Measurements from ENCODE around the gene GRIK1.

GRIK1 gene

GRCh38 chr21:29650523-29651022, 289.2 kb downstream of the GRIK1 start:
- no peak overlapping the region for H3K27ac Mint-ChIP-seq
- peaks cover 17% of the 10 kb centered on the region for H3K9me3 Mint-ChIP-seq
- no peaks in the 10 kb centered on the region for H3K4me1 Mint-ChIP-seq
- no peak for DNase-seq (ENCODE audit: low spot score in 2 of 2)
- no peak overlapping the region for H3K4me3 Mint-ChIP-seq
- no peak for ATAC-seq
- no peaks in the 10 kb centered on the region for H3K36me3 Mint-ChIP-seq

GRCh38 chr21:29649406-29649814, 290.4 kb downstream of the GRIK1 start:
- no peak for DNase-seq (ENCODE audit: low spot score in 2 of 2)
- H3K9me3 Mint-ChIP-seq, result peaks cover 12% of the 10 kb centered on the region
- H3K36me3 Mint-ChIP-seq, result no peaks in the 10 kb centered on the region
- H3K4me3 Mint-ChIP-seq, result no peak overlapping the region
- no peak for ATAC-seq
- H3K27ac Mint-ChIP-seq, result no peak overlapping the region
- no peaks in the 10 kb centered on the region for H3K4me1 Mint-ChIP-seq

GRCh38 chr21:29648710-29649240, 291.0 kb downstream of the GRIK1 start:
- Mint-ChIP-seq H3K36me3 (no peaks in the 10 kb centered on the region), H3K4me3 (no peak overlapping the region), H3K4me1 (no peaks in the 10 kb centered on the region), H3K9me3 (peaks cover 10% of the 10 kb centered on the region), H3K27ac (no peak overlapping the region)
- ATAC-seq (no peak), DNase-seq (ENCODE audit: low spot score in 2 of 2) (no peak)

DNA sequence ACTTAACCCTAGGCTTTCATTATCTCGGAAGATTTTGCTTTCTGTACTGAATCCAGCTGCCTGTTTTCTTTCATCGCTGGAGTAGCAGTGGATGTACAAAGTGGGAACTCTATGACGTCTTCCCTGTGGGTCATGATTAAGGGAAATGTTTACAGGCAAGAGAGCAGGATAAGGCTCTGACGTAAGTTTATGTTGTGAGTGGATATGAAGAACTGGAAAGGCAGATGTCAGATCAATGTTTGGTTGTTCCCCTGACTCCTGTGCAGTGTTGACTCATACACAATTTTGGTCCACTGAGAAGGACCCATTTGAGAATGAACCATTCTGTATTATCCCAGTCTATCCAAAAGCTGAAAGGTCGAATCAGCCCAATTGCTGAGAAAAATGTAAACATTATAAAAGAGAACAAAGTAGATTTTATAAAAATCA, 292.4 kb downstream of the GRIK1 start:
- H3K9me3 Mint-ChIP-seq, result peaks cover 10% of the 10 kb centered on the region
- no peaks in the 10 kb centered on the region for H3K4me1 Mint-ChIP-seq
- no peaks in the 10 kb centered on the region for H3K36me3 Mint-ChIP-seq
- DNase-seq (ENCODE audit: low spot score in 2 of 2), result no peak
- ATAC-seq, result no peak
- no peak overlapping the region for H3K27ac Mint-ChIP-seq
- H3K4me3 Mint-ChIP-seq, result no peak overlapping the region

- Mint-ChIP-seq H3K27ac (no peak overlapping the region), H3K4me1 (no peaks in the 10 kb centered on the region)
- ATAC-seq, result no peak
These were observed 293.9 kb downstream of the GRIK1 start for GRCh38 chr21:29645666-29646553.

DNA sequence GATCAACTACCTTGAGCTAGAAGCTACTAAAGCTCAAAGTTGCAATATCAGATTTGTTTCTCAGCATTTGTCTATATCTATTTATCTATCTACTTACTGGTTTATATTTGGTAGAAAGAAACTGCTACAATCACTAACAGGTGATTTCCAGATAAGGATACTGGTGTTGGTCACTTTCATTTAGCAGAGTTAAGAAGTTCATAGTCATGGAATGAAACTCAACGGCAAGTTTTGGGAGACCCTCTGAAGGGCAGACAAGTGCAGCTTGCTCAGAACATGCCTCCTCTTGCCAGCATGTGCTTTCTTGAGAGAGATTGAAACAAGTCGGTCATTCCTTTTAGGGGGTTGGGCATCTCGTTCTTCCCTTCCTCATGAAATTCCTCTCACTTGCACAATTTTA, 296.5 kb downstream of the GRIK1 start:
- H3K9me3 Mint-ChIP-seq, result no peaks in the 10 kb centered on the region
- H3K27ac Mint-ChIP-seq, result no peak overlapping the region
- H3K4me1 Mint-ChIP-seq, result no peaks in the 10 kb centered on the region
- H3K36me3 Mint-ChIP-seq, result no peaks in the 10 kb centered on the region
- no peak overlapping the region for H3K4me3 Mint-ChIP-seq
- DNase-seq (ENCODE audit: low spot score in 2 of 2), result no peak
- ATAC-seq, result no peak

More at GRCh38 chr21:29645666-29646553, 293.9 kb downstream of the GRIK1 start:
- Mint-ChIP-seq H3K9me3 (peaks cover 10% of the 10 kb centered on the region), H3K36me3 (no peaks in the 10 kb centered on the region), H3K4me3 (no peak overlapping the region)
- no peak for DNase-seq (ENCODE audit: low spot score in 2 of 2)

DNA sequence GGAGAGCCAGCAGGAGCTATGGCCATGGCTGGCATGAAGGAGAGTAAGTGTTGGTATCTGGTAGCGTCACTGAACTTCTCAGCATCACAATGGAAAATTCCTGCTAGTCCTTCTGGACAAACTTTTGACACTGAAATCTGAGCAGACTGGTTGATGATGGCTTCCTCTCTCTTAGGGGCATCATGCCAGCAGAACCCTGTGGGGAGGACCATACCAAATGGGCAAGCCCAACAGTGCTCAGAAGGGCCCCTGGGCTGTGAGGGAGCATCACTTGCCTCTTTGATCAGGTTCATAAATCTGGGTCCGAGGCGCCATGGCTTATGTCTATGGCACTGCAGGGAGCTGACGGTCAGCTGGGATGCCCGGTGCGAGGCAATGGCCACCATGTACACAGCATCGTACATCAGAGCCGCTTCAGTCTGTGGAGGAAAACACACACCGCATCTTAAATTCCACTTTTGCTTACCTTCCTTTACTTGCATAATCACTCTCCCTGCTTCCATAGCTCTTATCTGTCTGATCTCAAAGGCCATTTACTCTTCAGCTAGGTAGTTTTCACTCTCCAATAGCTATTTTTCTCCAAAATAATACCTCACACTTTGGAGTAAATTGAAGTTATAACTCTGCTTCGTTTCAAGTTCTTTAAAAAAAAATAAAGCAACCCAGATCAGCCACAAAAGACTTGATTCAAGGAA, 297.1 kb downstream of the GRIK1 start:
- Mint-ChIP-seq H3K36me3 (no peaks in the 10 kb centered on the region), H3K9me3 (peaks cover 4% of the 10 kb centered on the region), H3K4me1 (no peaks in the 10 kb centered on the region), H3K27ac (no peak overlapping the region), H3K4me3 (no peak overlapping the region)
- DNase-seq (ENCODE audit: low spot score in 2 of 2) (no peak), ATAC-seq (no peak)

DNA sequence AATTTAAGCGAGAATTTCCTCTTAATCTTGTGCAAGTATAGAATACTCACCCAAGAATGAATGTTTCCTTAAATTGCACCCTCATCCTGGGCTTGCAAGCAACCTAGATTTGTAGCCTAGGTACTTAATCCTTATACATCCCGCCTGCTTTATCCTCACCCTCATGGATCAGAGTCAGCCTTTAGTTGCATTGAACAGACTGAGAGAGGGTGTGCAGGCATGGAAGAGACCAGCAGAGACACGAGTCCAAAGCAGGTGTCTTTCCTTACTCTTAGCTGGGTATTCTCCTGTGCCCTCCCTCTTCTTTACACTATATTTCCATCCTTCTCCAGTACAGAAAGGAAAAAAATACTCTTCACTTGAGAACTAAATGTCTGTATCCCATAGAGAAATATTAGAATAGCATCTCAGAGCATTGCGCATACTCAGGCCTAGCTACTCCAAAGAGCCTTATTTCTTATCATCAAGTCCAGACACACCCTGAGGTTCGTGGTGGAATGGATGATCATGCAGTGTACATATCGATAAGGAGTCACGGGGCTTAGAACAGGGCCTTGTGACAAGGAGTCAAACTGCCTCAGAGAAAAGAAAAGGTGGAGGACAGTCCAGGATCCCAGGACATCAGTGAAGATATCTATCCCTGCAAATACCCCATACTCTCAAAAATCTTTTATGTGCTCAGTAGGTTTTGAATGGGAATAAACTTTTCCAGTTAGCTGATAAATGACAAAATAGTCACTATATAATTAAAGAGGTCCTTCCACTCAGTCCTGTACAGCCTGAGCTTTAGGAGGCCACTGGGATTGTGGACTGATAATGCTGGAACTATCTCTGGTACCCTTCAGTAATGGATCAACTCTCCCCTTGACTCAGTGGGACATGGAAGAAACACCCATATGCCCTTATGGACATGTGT, 297.9 kb downstream of the GRIK1 start:
- H3K27ac Mint-ChIP-seq, result no peak overlapping the region
- no peaks in the 10 kb centered on the region for H3K4me1 Mint-ChIP-seq
- peaks cover 4% of the 10 kb centered on the region for H3K9me3 Mint-ChIP-seq
- H3K4me3 Mint-ChIP-seq, result no peak overlapping the region
- no peaks in the 10 kb centered on the region for H3K36me3 Mint-ChIP-seq
- no peak for DNase-seq (ENCODE audit: low spot score in 2 of 2)
- ATAC-seq, result peak; percentile 31

DNA sequence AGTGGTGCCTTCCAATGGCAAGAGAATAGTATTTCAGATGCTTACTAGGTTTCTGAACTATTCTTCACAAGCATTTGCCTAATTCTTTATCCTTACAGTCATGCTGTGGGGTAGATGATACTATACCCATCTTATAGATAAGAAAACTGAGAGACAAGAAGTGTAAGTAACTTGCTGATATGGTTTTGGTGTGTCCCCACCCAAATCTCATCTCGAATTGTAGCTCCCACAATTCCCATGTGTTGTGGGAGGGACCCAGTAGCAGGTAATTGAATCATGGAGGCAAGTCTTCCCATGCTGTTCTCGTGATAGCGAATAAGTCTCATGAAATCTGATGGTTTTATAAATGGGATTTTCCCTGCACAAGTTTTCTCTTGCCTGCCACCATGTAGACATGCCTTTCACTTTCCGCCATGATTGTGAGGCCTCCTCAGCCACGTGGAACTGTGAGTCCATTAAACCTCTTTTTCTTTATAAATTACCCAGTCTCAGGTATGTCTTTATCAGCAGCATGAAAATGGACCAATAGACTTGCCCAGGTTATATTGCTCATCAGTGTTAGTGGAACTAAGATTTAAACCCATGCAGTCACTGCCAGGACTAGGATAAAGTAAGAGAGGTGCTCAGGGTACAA, 298.7 kb downstream of the GRIK1 start:
- Mint-ChIP-seq H3K27ac (no peak overlapping the region), H3K36me3 (no peaks in the 10 kb centered on the region), H3K9me3 (peaks cover 4% of the 10 kb centered on the region), H3K4me1 (no peaks in the 10 kb centered on the region), H3K4me3 (no peak overlapping the region)
- ATAC-seq, result no peak
- no peak for DNase-seq (ENCODE audit: low spot score in 2 of 2)

DNA sequence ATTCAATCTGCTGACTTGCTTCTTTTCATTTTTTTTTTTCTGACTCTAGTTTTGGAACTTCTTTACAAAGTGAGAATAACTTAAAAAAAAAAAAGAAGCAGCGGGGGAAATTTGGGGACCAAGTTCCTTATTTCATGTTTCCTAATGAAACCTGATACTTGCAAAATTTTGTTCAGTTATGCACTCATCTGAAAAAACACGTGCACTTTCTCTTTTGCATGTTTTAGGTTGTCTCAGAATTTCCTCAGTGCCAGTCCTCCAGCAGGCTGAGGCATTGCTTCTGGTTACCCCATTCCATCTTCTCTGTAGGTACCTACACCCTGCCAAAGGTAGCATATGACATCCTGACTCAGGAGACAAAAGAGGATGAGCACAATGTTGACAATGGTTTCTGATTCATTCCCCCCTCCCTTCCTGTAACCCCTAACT, 299.7 kb downstream of the GRIK1 start:
- Mint-ChIP-seq H3K36me3 (no peaks in the 10 kb centered on the region), H3K27ac (no peak overlapping the region), H3K9me3 (peaks cover 4% of the 10 kb centered on the region), H3K4me3 (no peak overlapping the region), H3K4me1 (no peaks in the 10 kb centered on the region)
- DNase-seq (ENCODE audit: low spot score in 2 of 2) (no peak), ATAC-seq (no peak)

DNA sequence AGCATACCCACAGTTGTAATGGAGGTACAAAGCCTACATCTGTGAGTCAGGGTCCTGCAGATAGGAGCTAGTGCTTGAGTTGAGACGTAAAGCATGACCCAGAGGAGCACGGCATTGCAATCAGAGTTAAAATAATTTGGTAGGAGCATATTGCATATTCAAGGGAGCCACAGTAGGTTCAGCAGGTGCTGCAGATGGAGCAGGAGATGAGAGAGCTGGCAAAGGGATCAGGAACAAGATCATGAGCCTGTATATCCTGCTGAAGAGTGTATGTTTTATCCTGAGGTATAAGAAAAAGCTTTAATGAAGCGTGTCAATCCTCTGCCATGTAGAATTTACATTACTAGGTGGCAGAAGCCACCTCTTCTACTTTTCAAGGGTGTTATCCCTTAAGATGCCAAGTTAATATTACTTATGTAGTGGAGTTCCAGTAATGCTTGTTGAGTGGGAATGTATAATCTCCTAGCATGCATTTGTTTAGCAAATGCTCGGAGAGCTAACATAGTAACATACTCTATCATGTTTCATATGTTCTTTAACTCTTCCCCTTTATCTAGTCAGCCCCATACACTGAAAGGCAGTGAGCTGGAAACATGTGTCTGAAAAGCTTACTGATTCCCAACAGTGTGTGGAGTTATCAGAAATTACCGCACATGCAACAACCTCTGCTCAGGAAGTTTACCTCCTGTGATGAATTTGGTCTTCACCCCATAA, 300.3 kb downstream of the GRIK1 start:
- Mint-ChIP-seq H3K36me3 (no peaks in the 10 kb centered on the region), H3K9me3 (peaks cover 4% of the 10 kb centered on the region), H3K27ac (no peak overlapping the region), H3K4me3 (no peak overlapping the region), H3K4me1 (no peaks in the 10 kb centered on the region)
- DNase-seq (ENCODE audit: low spot score in 2 of 2) (no peak), ATAC-seq (no peak)

GRCh38 chr21:29638761-29639327, 301.0 kb downstream of the GRIK1 start:
- H3K4me3 Mint-ChIP-seq, result no peak overlapping the region
- DNase-seq (ENCODE audit: low spot score in 2 of 2), result no peak
- H3K9me3 Mint-ChIP-seq, result peaks cover 4% of the 10 kb centered on the region
- no peaks in the 10 kb centered on the region for H3K4me1 Mint-ChIP-seq
- no peak overlapping the region for H3K27ac Mint-ChIP-seq
- no peak for ATAC-seq
- H3K36me3 Mint-ChIP-seq, result no peaks in the 10 kb centered on the region

DNA sequence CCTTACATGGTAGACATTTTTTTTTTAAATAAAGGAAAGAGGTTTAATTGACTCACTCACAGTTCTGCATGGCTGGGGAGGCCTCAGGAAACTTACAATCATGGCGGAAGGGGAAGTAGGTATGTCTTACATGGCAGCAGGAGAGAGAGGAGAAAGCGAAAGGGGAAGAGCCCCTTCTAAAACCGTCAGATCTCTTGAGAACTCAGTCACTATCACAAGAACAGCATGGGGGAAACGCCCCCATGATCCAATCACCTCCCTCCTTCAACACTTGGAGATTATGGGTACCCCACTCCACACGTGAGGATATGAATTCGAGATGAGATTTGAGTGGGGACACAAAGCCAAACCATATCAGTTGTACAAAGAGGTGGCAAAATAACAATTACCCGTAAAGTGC, 301.7 kb downstream of the GRIK1 start:
- DNase-seq (ENCODE audit: low spot score in 2 of 2), result no peak
- no peak overlapping the region for H3K27ac Mint-ChIP-seq
- no peak for ATAC-seq
- H3K4me1 Mint-ChIP-seq, result no peaks in the 10 kb centered on the region
- H3K36me3 Mint-ChIP-seq, result no peaks in the 10 kb centered on the region
- H3K4me3 Mint-ChIP-seq, result no peak overlapping the region
- H3K9me3 Mint-ChIP-seq, result peaks cover 4% of the 10 kb centered on the region

- Mint-ChIP-seq H3K27ac (no peak overlapping the region), H3K4me3 (no peak overlapping the region), H3K4me1 (no peaks in the 10 kb centered on the region), H3K36me3 (no peaks in the 10 kb centered on the region), H3K9me3 (peaks cover 4% of the 10 kb centered on the region)
- DNase-seq (ENCODE audit: low spot score in 2 of 2) (no peak), ATAC-seq (no peak)
These were observed 302.2 kb downstream of the GRIK1 start for GRCh38 chr21:29637553-29637952.
